GM12878 (cell line): ENCODE results near the gene ALOX12. TPM values are rescaled to one million over a fixed set of nuclear protein-coding genes. Genes with fewer than 3 reads are reported as not detected.
A peak's percentile ranks its signal among the peaks of the same experiment; 100 is the strongest.

Experiments
- ATAC-seq: fragments of 200-7000 bp; cut with Tn5 transposase; 3 replicates; pipeline ENCODE4 v1.9.1; 2020; ENCODE audit warnings: mild to moderate bottlenecking, moderate library complexity
- BruUV-seq: library from RNA; stranded (reverse); fragments of 400-500 nt; replicated peaks from 2 replicates; lab custom pipeline; 2021; lab: Mats Ljungman, UMichigan
- CTCF ChIA-PET: fragments of 300-600 bp; sonication (Branson Sonifier 250); formaldehyde crosslinking; extraction: SDS; loops from one replicate; lab custom pipeline; 2021; ENCODE audit warnings: inconsistent platforms; lab: Yijun Ruan, JAX
- POLR2A ChIA-PET: fragments of 350-600 bp; formaldehyde crosslinking; extraction: SDS; loops from one replicate; lab custom pipeline; 2021; ENCODE audit warnings: inconsistent platforms; lab: Charles Lee
- RAD21 ChIA-PET: fragments of 300-600 bp; sonication (Branson Sonifier 250); formaldehyde crosslinking; loops from one replicate; lab custom pipeline; 2023; ENCODE audit warnings: antibody characterized with exemption; ENCODE audit not compliant: unreplicated experiment; lab: Charles Lee
- SMC1A ChIA-PET: fragments of 300-600 bp; sonication (Branson Sonifier 250); formaldehyde crosslinking; loops from one replicate; lab custom pipeline; 2023; ENCODE audit not compliant: unreplicated experiment, uncharacterized antibody; lab: Charles Lee
- DNase-seq: peaks from one replicate; pipeline ENCODE4 v3.0.0-alpha.2; 2011; ENCODE audit warnings: low read depth, low spot score
- FAIRE-seq: peaks from 3 replicates; lab custom pipeline; 2011; peaks lifted over from hg19 to GRCh38; lab: Jason Lieb, UNC
- H2AFZ ChIP-seq: 2 replicates; pipeline ENCODE4 v1.6.0; 2011; ENCODE audit warnings: low read depth, low read length, control low read depth; ENCODE audit not compliant: control insufficient read depth
- H3K27ac ChIP-seq: 2 replicates; pipeline ENCODE4 v1.5.1; 2011; ENCODE audit warnings: control low read depth; ENCODE audit not compliant: control insufficient read depth, insufficient read depth
- H3K27me3 ChIP-seq, 2 experiments: replicated peaks in 1 of 2; 2 replicates each; pipeline versions ENCODE4 v1.6.0 to v1.6.1; 2011; ENCODE audit warnings: low read length in 1 of 2; ENCODE audit not compliant: control insufficient read depth in 2 of 2, insufficient read depth in 2 of 2
- H3K36me3 ChIP-seq, 2 experiments: 2 replicates each; pipeline ENCODE4 v1.5.1; 2011; ENCODE audit warnings: low read length in 1 of 2; ENCODE audit not compliant: control insufficient read depth in 2 of 2, insufficient read depth in 2 of 2
- H3K4me1 ChIP-seq: 2 replicates; pipeline ENCODE4 v1.6.1; 2011; ENCODE audit warnings: mild to moderate bottlenecking, low read length, moderate library complexity, mixed read lengths; ENCODE audit not compliant: control insufficient read depth, insufficient read depth
- H3K4me2 ChIP-seq: 2 replicates; pipeline ENCODE4 v1.6.0; 2011; ENCODE audit warnings: control low read depth; ENCODE audit not compliant: control insufficient read depth, insufficient read depth
- H3K4me3 ChIP-seq: fragments of 200-600 bp; sonication (generic); 2 replicates; pipeline ENCODE4 v1.5.1; 2016
- H3K79me2 ChIP-seq: 2 replicates; pipeline ENCODE4 v1.6.0; 2011; ENCODE audit warnings: low read length; ENCODE audit not compliant: control insufficient read depth, insufficient read depth
- H3K9ac ChIP-seq: 2 replicates; pipeline ENCODE4 v1.8.0; 2011; ENCODE audit warnings: low read length, control low read depth, mixed read lengths; ENCODE audit not compliant: control insufficient read depth, insufficient read depth
- H3K9me3 ChIP-seq: replicated peaks from 3 replicates; pipeline ENCODE4 v1.5.1; 2011; ENCODE audit warnings: mild to moderate bottlenecking, low read length; ENCODE audit not compliant: control insufficient read depth, insufficient read depth
- H4K20me1 ChIP-seq: 2 replicates; pipeline ENCODE4 v1.6.0; 2011; ENCODE audit not compliant: control insufficient read depth, insufficient read depth
- CBFB ChIP-seq: IDR thresholded peaks from 2 replicates; pipeline ENCODE4 v1.6.1; 2016; ENCODE audit warnings: antibody characterized with exemption, low read depth
- CHD1 ChIP-seq: IDR thresholded peaks from 2 replicates; pipeline ENCODE4 v1.6.1; 2012; ENCODE audit warnings: low read depth, low read length, improper control_type of control experiment
- CTCF ChIP-seq, 3 experiments: IDR thresholded peaks in 2 of 3; conservative IDR thresholded peaks in 1 of 3; 2 replicates each; pipeline ENCODE4 v1.5.1; 2011; ENCODE audit warnings: low read depth in 3 of 3, low read length in 3 of 3, mild to moderate bottlenecking in 3 of 3, control low read depth in 2 of 3, moderate library complexity in 2 of 3, inconsistent platforms in 1 of 3, mixed read lengths in 1 of 3; ENCODE audit not compliant: control insufficient read depth in 2 of 3, insufficient read depth in 1 of 3; ENCODE audit errors: extremely low read depth in 1 of 3
- EED ChIP-seq: sonication (generic); IDR thresholded peaks from 2 replicates; pipeline ENCODE4 v1.6.1; 2016; ENCODE audit warnings: antibody characterized with exemption, low read depth
- EGR1 ChIP-seq, 2 experiments: IDR thresholded peaks; 1 replicate in 1 of 2; 2 replicates in 1 of 2; pipeline ENCODE4 v1.6.1; 2011 to 2012; ENCODE audit warnings: low read depth in 2 of 2, low read length in 2 of 2, borderline replicate concordance in 1 of 2, mild to moderate bottlenecking in 1 of 2, moderate library complexity in 1 of 2
- NKRF ChIP-seq: fragments of 450-650 bp; conservative IDR thresholded peaks from 2 replicates; pipeline ENCODE4 v1.6.1; 2017; ENCODE audit warnings: mild to moderate bottlenecking, moderate library complexity
- NR2C1 ChIP-seq: fragments of 450-650 bp; IDR thresholded peaks from 2 replicates; pipeline ENCODE4 v1.6.1; 2017; ENCODE audit warnings: antibody characterized with exemption, mild to moderate bottlenecking, moderate library complexity
- NR2C2 ChIP-seq: IDR thresholded peaks from 2 replicates; pipeline ENCODE4 v1.6.1; 2011; ENCODE audit warnings: borderline replicate concordance, low read depth; ENCODE audit not compliant: control insufficient read depth, insufficient read length
- POLR2A ChIP-seq: IDR thresholded peaks from 2 replicates; pipeline ENCODE4 v1.6.1; 2011; ENCODE audit warnings: low read depth, mild to moderate bottlenecking, low read length
- TCF12 ChIP-seq: IDR thresholded peaks from 2 replicates; pipeline ENCODE4 v1.6.1; 2011; ENCODE audit warnings: low read depth, mild to moderate bottlenecking, low read length
- ZZZ3 ChIP-seq: IDR thresholded peaks from 2 replicates; pipeline ENCODE4 v1.6.1; 2011; ENCODE audit warnings: low read depth; ENCODE audit not compliant: control insufficient read depth, insufficient read length
- WGBS: methylation state at CpG from one replicate; pipeline ENCODE4 v1.1.6; 2016; ENCODE audit warnings: low lambda C conversion rate; ENCODE audit not compliant: insufficient replicate concordance, insufficient coverage; ENCODE audit errors: missing lambda C conversion rate; 5-methylcytosine and 5-hydroxymethylcytosine counted together
- in situ Hi-C: fragments of 300-500 bp; cut with MboI; formaldehyde crosslinking; loops from 9 replicates; pipeline ENCODE4 v1.14.3; 2018; ENCODE audit warnings: mixed read lengths
- intact Hi-C: fragments of 100-400 bp; cut with micrococcal nuclease; formaldehyde crosslinking; loops from one replicate; pipeline ENCODE4 v1.14.2; 2022; ENCODE audit not compliant: unreplicated experiment
- polyA plus RNA-seq, 11 experiments: library from polyadenylated mRNA; depleted of rRNA in 4 of 11; unstranded in 6 of 11; stranded (reverse) in 5 of 11; fragments of >200 nt; fragmentation: Nextera tagmentation in 4 of 11; fragmentation: Illumina TruSeq in 1 of 11; extraction: Ambion mirVana in 4 of 11; extraction: Trizol in 1 of 11; gene quantifications; 1 replicate in 1 of 11; 2 replicates in 10 of 11; pipeline versions ENCODE4 v1.2.1 to v1.2.3, GENCODE V29; 2011 to 2016; ENCODE audit warnings: inconsistent platforms in 2 of 11, missing spikeins in 2 of 11, low read depth in 1 of 11
- total RNA-seq, 4 experiments: library from RNA; depleted of rRNA in 3 of 4; stranded (reverse); fragments of >200 nt in 3 of 4; fragmentation: Illumina TruSeq in 1 of 4; extraction: Trizol in 1 of 4; gene quantifications; 2 replicates each; pipeline versions ENCODE4 v1.2.1 to v1.2.3, GENCODE V29; 2013 to 2021

The ALOX12 gene
- total and polyA plus RNA-seq, 10 of the 15 experiments (the other 5 are each of a cell fraction or from before 2014, with no cell fraction given): 0.23 to 0.82 (median 0.58) TPM; not detected in 6

GRCh38 chr17:7035591-7036368 is 39.9 kb downstream of the ALOX12 start, which contains the start of gene SLC16A13 (continued):
- no peak for TF ChIP-seq ZZZ3
- peak; percentile 85; the same call in 1 of the 2 replicates for TF ChIP-seq CBFB
- TF ChIP-seq NKRF: peak; percentile 44; the same call in 1 of the 2 replicates
- peak; percentile 95 for TF ChIP-seq POLR2A
- TF ChIP-seq, all 136 proteins: peak for 44

- ChIA-PET POLR2A (interaction anchor here (0.6 to 1.4 kb wide), 7 partner anchors 15 to 267 kb away, joined by 3 to 9 read pairs (median 4); no protein-coding TSS in a partner anchor), RAD21 (interaction anchor here (0.9 to 2.1 kb wide), 3 partner anchors 16 to 23 kb away, joined by 3 to 8 read pairs (median 7); a partner anchor contains a TSS), CTCF (interaction anchor here (0.6 to 4.5 kb wide), 8 partner anchors 7 to 127 kb away, joined by 3 to 40 read pairs (median 5); partner anchors contain the start of genes BCL6B and SLC16A11), SMC1A (interaction anchor here (0.8 to 1.7 kb wide), 7 partner anchors 7 to 127 kb away, joined by 3 to 8 read pairs (median 4); no protein-coding TSS in a partner anchor)
- no peaks in the 10 kb centered on the region for H3K9me3 ChIP-seq
- no peak overlapping the region for H2AFZ ChIP-seq
- no peaks in the 10 kb centered on the region; a peak in 1 of 4 replicates for H3K36me3 ChIP-seq
- peaks cover 18% of the 10 kb centered on the region for H3K4me1 ChIP-seq
- peaks cover 18% of the 10 kb centered on the region for H3K79me2 ChIP-seq
- no peak for DNase-seq
- H3K27me3 ChIP-seq: peaks cover 0 to 2% of the 10 kb centered on the region in 2 experiments; a peak in 2 of 4 replicates
- FAIRE-seq: no peak
- TF ChIP-seq NR2C2 (no peak), EED (no peak), CTCF (IDR thresholded peaks at IDR 0.05 in 2 of 3, conservative IDR thresholded peaks at IDR 0.05 in 1 of 3; ENCODE audit: control insufficient read depth in 2 of 3, extremely low read depth in 1 of 3, insufficient read depth in 1 of 3, low read depth in 3 of 3, low read length in 3 of 3) (peak; percentile 1 to 17 (median 4); a peak in 1 of 6 replicates), NR2C1 (no peak), EGR1 (IDR thresholded peaks at IDR 0.05; ENCODE audit: borderline replicate concordance in 1 of 2, low read depth in 2 of 2, low read length in 2 of 2) (0 out of 3 replicates have a peak, but pooled peaks of 1 of the 2 experiments have one; percentile 3), TCF12 (no peak), CHD1 (no peak)
- no peak for ATAC-seq
- BruUV-seq: no TSS peak
- H3K9ac ChIP-seq: no peak overlapping the region
- H3K27ac ChIP-seq: no peak overlapping the region
- intact Hi-C loops (no loop called here), in situ Hi-C loops (loop anchor here (25.0 kb wide), 1 partner anchor 524 kb away; the partner anchor contains the start of genes SENP3 and TNFSF13)
- 90% methylated on average over 18 of the region's 19 CpGs for WGBS
- H3K4me3 ChIP-seq: no peak overlapping the region; the same call in 1 of the 2 replicates
- H4K20me1 ChIP-seq: no peaks in the 10 kb centered on the region
- peak overlapping the region; percentile 27 for H3K4me2 ChIP-seq
These were observed 42.4 kb downstream of the ALOX12 start for GRCh38 chr17:7038025-7038862.
